Measurements from ENCODE around the gene SND1.
"Not testable (repeated sequence)": the region's sequence is repeated elsewhere in the genome, so short reads cannot be mapped to it uniquely, and the experiment has no call there.

The SND1 gene

DNA sequence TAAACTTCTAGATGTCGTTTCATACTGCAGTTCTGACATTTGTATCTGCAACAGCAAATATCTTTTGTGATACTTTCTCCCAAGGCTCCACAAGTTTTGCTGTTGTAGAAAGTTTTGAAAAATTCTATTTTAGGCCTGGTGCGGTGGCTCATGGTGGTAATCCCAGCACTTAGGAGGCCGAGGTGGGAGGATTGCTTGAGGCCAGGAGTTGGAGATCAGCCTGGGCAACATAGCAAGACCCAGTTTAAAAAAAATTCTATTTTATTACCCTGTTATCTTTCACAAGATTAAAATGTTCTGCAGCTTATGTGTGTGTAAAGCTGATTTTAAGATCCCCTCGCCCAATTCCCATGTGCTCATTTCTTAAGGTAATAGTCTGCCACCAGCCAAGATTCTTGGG is 1.4 kb downstream of the SND1 start:
- DNase-seq, result no peak

DNA sequence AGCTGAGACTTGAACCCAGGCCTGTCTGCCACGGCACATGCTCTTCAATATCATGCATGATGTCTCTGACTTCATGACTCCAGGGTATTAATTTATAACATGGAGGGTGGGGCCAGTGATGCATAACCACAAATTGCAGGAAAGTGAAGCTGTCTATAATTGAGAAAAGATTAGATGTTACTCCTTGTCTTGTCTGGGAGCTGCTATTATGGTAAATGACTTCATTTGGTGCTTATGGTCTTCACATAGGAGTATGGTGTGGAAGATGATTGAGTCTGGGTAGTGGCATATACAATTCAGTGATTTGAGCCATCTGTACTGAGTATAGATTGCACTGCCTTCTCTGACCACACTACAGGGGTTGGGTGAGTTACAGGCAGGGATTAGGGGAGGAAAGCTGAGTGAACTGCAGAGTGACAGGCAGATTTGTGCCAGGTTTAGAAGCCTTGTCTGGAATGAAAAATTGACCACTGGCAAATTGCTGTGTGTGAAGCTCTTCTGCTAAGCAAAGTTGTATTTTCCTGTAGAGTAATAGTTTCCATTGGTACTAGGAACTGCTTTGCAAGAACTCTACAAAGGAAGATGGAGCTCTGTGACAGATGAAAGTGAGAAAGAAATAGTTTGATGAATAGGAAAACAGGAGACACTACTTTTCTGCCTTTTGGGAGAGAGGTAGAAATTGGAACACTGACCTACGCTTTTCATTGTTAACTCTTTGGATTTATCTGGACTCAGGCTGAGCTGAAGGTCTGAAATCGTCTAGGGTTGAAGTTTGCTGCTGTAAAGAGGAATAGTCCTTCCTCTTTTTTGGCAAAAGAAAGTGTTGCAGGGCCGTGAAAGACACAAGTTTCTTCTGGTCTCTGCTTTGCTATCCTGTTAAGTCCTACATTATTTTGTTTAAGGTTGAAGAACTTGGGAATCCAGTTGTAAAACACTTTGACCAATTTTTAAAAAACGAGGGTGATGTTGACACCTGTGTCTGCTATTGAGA is 2.7 kb downstream of the SND1 start:
- peak; percentile 18 for DNase-seq

DNA sequence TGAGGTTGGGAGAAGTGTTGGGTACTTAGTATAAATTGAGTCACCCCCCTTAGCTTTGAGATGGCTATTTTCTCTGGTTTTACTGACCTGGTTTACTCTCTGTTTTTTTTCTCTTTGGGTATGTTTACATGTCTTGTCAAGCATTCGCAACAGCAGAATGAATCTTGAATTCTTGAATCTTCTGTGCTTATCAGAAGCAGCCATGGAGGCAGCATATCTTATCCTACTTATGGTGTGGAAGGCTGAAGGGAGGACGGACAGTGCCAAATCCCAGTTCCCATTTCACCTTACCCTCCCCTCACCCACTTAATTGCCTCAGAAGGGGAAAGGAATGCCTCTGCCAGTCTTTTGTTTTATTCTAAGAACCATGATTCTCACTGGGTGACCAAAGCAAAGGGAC is 3.7 kb downstream of the SND1 start:
- no peak for DNase-seq

DNA sequence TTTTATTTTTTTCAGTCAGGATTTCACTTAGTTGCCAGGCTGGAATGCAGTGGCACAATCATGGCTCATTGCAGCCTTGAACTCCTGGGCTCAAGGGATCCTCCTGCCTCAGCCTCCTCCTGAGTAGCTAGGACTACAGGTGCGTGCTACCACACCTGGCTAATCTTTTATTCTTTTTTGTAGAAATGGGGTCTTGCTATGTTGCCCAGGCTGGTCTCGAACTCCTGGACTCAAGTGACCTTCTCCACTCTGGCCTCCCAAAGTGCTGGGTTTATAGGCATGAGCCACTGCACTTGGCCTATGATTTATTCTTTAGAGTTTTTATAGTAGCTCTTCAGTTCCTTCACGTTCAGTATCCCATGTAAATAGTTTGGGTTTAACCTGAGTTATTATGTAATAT is 5.5 kb downstream of the SND1 start:
- no peak for DNase-seq

DNA sequence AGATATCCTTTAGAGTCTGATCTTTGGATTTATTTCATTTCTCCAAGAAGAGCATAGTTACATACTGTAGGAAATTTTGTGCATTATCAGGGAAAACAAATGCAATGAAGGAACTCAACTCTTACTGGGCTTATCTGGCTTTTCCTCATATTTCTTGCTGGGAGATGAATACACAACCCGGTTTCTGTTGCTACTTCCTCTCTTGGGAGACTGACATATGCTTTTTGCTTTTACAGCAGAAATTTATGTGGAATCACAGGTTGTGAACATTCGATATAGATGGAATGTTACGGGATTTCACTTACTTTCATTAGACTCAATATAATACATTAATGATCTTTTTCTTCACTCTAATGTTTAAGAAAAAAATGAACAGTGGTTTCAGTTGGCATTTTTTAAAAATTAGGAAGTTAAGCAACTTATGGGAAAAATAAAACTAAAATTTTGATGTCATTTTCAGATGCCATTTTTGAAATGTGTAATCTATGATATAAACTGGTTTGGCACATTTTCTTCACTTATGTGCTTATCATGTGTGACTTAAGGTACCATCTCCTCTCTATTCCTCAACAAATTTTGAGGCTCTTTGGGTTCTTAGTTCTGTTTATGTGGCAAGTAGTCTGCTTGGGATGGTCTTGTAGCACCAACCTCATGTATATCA is 7.1 kb downstream of the SND1 start:
- DNase-seq, result no peak

DNA sequence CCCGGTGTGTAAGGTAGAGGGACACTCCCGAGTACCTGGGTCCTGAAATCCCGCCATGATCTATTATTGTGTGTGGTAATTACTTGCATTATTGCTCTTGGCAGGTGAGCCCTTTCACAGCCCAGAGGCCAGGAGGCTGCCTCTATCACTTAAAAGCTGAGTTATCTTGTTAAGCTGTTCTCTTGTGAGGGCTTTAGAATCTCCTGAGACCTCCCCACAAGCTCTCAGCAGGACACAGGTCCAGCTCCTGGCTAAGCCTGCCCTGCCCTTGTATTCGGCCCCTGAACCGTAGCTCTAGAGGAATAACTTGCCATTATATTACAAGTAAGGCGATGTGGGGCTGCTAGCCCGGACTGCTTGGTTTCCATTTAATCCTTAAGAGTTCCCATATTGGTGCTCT is 13.9 kb downstream of the SND1 start:
- DNase-seq, result no peak

DNA sequence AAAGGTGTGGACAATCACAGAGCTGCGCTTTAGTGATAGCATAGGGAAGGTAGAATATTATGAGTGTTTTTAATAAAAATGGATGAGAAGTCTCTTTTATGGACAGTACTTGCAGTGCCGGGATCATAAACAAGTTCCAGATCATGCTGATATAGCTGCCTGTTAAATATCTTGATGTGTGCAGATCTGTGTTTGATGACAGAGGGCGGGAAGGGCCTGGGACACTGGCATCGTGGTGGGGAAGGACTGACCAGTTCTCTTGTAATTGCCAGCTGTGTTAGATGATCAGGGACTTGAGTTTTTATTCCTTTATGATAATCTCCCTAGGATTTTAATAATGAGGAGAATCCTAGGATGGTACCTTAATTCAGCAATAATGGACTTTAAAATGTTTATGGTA is 14.6 kb downstream of the SND1 start:
- DNase-seq, result no peak

DNA sequence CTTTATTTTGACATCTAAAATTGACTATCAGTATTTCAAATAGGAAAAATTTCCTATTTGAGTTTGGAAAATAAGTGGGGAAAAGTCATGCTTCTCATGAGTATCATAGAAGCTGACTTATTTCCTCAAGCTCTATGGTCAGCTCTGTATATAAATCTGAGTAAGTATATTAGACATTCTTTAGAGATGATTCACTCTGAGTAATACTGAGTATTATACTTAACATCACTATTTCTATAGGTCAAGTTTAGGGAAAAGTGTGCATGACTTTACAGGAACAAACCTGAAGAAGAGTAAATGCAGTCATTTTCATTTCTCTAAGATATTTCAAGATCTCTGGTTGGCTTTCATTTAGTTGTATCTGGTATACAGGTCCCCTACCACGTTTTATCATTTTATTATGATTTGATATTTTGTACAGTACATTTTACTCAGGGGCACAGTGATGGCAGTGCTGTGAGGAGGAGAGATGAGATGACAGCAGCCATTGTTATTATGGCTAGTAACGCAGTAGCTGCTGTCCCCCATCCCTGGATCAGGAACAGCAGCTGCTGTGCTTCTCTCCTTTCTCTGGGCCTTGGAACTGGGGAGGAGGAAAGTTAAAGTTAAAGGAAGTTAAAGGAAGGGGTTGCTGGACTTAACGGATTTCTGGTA is 15.2 kb downstream of the SND1 start:
- DNase-seq, result peak; percentile 78

DNA sequence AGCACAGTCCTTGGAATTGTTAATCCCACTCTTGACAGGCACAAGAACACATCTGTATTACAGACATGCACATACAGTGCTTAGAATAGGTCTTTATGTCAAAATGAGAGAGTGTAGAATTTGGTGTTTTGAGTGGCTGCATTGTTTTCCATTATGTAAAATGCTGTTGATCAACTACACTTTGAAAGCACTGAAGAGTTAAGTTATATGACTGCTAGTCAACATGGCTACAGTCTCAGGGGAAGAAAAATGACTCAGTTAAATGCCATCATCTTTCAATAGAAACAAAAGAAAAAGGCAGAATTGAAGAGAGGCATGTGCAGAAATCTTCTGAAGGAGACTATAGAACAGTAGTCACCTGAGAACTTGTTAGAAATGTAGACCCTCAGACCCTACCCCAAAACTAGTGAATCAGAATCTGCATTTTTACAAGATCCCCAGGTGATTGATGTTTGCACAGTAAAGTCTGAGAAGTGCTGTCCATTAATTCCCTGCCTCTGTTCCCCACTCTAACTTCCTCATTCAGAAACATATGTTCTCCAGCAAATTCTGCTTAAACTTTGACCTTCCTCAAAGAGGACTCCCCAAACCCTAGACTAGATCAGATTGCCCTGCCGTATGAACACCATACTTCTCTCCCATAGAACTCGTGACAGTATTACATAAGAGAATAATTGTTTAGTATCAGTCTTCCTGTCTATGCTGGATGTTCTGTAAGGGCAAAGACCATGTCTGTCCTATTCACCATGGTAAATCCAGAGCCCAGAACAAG is 16.0 kb downstream of the SND1 start:
- DNase-seq, result peak; percentile 55

DNA sequence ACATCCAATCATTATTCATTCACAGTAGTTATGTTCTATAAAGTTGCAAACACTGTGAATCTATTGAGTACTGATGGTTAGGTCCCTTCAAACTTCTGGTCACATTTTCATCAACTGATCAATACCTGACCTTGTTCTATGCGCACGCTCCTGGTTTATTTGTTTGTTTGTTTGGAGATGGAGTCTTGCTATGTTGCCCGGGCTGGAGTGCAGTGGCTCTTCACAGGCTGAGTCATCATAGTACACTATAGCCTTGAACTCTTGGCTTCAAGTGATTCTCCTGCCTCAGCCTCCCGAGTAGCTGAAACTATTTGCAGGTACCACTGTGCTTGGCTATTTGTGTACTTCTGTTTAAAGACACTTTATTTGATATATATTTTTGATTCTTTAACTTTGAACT is 19.3 kb downstream of the SND1 start:
- DNase-seq, result no peak

DNA sequence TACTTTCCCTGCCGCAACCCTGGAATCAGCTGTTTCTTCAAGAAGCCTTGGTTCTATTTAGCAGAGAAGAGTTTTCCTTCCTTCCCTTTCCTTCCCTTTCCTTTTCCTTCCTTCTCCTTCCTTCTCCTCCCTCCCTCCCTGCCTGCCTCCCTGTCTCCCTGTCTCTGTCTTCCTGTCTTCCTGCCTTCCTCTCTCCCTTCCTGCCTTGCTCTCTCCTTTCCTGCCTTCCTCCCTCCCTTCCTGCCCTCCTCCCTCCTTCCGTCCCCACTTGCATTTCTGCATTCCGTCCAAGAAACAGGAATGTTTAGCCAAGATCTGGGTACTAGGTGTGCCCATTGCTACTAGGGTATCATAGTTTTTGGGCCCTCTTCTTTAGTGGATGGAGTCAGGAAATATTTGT is 21.9 kb downstream of the SND1 start:
- DNase-seq, result no peak

DNA sequence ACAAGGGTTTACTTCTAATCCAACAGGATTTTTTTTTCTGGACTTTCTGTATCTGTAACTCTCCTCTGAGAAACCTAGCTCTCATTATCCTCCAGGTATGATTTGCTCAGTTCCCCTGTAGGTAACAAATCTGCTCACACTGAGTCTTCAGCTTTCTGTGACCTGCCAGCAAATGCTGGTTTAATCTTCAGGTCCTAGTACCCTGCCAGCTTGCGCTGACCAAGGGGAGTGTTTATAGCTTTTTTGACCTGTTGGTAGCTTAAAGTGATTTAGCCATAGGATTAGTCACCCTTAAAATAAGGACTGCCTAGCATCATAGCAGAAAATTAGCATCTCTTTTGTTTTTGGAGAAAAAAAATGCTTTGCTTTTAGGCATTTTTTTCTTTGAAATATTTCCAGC is 22.4 kb downstream of the SND1 start:
- no peak for DNase-seq

DNA sequence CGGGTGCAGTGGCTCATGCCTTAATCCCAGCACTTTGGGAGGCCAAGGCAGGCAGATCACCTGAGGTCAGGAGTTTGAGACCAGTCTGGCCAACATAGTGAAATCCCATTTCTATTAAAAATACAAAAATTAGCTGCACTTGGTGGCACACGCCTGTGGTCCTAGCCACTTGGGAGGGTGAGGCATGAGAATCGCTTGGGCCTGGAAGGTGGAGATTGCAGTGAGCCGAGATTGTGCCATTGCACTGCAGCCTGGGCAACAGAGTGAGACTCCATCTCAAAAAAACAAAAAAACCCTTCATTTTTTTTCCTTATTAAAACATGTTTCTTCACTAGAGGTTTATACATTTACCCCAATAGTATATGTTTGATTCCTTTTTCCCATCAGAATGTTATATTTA is 22.9 kb downstream of the SND1 start:
- DNase-seq, result not testable (repeated sequence)

DNA sequence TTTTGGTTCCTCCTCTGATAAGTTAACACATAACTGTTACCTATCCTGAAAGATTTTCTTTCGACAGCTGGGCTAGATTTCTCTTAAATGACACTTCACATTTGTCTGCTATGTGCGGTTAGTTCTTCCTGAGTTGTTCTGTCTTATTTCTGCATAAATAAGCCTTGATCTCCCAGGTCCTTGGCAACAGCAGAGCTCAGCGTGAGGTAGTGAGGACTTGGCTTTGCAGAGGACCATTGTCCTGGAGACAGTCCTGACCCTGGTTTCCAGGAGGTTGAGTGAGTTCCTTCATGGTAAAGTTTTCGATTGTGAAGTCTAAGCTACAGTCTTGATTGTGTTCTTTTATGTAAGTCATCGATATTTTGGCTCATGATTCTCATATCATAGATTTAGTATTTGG is 23.7 kb downstream of the SND1 start:
- no peak for DNase-seq

DNA sequence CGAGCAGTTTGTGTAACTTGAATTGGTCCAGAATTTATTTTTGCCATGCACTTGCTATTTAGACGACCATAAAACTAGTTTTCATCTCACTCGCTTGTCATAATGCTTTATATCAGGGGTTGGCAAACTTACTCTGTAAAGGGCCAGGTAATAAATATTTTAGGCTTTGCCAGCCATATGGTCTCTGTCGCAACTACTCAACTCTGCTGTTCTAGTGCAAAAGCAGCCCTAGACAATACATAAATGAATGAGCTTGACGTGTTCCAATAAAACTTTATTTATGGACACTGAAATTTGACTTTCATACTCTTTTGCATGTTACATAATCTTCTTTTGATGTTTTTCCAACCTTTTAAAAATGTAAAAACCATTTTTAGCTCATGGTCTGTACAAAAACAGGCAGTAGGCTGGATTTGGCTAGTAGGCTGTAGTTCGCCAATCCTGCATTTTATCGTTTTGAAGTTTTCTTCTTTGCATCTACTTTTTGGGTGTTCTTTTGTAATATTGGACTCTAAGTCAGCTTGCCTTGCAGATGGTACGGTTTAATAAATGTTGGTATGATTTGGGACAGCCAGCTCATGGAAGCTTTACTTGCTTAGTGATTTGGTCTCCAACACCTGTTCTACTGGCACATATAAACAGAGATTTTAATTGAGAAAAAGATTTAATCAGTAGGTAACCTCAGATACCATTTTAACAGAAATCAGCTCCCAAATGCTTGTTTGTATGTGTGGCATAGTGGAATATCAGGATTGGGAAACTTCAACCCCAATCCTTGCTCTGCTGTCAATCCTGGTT is 25.6 kb downstream of the SND1 start:
- DNase-seq, result no peak

DNA sequence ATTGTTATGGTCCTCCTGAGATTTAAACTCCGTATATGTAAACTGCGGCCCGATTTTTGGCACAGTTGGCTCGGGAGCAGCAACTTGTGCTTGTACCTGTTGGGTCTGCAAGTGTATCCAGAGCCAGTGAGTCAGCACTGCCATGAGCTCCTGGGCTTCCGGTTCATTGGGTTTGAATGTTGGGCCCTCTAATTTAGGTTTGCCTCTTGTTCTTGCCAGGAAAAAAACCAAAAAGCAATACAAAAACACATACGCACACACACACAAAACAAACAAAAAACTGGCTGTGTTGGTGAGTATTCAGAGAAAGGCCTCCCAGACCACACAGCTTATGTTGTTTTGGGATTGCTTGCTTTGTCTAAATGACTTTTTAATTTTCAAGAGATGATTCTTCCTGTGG is 26.3 kb downstream of the SND1 start:
- no peak for DNase-seq

DNA sequence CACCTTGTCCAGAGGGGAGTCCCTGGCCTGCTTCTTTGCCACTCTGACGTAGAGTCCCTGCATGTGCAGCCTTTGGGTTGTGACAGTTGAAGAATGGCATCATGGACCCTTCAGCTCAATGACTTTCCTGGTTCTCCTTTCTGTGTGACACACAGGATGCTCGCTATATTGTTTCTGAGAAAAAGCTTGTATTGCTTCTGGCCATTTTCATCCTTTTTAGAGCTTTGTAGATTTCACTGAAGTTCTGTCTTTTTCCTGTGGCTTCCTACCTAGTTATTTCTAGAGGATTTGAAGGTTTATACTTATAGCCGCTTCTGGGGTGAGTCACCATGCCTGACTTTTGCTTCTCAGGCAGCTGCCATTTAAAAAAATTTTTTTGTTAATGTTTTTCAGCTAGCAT is 27.0 kb downstream of the SND1 start:
- DNase-seq, result peak; percentile 44

DNA sequence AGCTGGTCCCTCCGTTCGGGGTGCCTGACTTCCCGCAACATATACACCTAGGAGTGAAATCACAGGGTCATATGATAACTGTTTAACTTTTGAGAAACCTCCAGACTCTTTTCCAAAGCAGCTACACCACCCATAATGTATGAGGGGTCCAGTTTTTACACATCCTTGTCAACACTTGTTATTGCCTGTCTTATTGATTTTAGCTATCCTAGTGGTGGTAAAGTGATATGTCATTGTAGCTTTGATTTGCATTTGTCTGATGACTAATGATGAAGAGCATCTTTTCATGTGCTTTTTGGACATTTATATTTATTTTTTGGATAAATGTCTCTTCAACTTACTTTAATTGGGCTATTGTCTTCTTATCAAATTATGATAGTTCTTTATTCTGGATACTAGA is 29.0 kb downstream of the SND1 start:
- DNase-seq, result no peak

DNA sequence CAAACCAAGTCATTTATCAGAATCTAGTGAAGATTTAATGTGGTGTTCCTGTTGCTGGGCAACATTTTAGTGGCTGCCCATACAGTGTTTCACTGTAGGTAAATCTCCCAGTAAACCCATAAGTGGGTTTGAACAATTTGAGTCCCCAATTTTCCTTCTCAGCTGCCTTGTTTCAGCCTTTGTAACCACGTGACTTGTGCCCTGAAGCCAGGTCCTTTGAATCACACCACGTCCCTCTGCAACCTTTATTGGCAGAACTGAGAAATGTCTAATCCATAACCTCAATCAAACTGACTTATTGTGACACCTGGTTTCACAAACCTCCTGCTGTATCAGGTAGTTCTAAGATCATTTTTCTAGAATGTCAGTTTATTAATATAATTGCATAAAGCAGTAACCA is 30.1 kb downstream of the SND1 start:
- no peak for DNase-seq

DNA sequence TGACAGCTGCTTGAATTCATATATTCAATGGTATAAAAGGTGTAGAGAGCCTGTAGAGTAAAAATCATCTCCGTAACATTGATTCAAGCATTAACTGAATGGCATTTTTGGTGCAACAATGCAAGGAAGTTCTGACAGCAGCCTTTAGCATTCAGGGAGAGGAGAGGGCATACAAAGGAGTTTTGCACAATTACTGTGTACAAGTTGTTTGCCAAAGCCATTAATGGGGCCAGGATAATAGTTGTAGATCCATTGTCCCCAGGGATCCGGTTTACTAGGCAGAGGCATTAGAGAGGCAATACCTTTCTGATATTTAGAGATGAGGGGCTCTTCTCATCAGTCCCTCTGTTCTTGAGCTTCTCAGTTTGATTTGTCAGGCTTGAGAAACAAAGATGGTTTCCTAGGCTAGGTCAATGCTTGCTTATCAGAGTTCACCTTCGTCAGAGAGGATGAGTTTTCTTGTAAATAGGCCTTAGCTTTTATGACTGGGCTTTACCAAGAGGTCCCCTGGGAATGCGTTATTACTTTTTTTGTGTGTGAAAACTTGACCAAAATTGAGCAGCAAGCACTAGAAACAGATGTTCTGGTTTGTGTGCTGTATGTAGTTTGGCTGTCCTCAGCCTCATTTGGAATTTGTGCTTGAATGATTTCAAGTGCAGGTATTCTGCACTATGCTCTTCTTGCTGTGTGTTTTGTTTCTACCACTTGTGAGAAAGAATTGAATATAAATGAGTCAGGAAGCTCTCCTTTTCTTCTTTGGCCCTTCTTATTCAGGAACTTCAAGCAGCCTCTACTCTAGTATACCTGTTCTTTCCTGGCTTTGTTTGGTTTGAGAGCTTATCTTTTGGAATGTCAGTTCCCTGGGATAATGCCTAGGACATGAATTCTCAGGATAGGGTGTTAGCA is 32.0 kb downstream of the SND1 start:
- peak; percentile 66 for DNase-seq

DNA sequence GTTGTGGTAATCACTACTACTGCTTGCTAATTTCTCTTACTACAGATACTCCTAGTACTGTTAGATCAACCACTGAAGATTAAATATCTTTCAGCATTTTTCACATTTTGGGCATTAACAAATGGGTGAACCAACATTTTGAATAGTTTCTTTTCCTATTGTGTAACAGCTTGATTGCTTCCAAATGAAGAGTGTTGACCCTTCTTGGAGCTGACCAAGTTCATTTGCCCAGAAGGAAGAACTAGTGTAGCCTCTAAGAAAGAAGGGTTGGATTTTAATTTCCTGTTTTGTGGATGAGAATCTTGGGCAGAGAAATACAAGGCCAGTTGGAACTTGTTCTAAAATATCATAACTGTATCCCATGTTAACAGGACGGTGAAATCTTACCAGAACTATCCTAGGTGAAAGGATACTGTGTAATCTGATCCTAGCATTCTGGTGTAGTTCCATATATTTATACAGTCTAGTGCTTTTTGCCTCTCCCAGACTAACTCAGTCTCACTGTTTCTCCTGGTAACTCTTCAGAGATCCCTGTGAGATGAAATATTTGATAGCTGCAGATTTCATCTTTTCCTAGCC is 37.3 kb downstream of the SND1 start:
- DNase-seq, result no peak
